ENCODE results near the gene DEAF1. TPM values are rescaled to one million over a fixed set of nuclear protein-coding genes. Genes with fewer than 3 reads are reported as not detected.

The DEAF1 gene
- total RNA-seq, 1 donor from 2014 or later, result 56.5 TPM

GRCh38 chr11:641806-642370 lies 53.1 kb downstream of the DEAF1 start:
- DNase-seq (ENCODE audit: low read depth), result no peak
- H3K4me3 ChIP-seq (ENCODE audit: low read depth, low read length), result no peak overlapping the region
- TF ChIP-seq CTCF (IDR thresholded peaks at IDR 0.05; ENCODE audit: insufficient read depth, low read length, poor library complexity, severe bottlenecking), result no peak
- H3K36me3 ChIP-seq (ENCODE audit: control insufficient read depth, insufficient read depth, low read length), result no peaks in the 10 kb centered on the region
- peaks cover 42% of the 10 kb centered on the region for H3K27me3 ChIP-seq (ENCODE audit: control insufficient read depth, insufficient read depth, low read length)

GRCh38 chr11:640021-640706 lies 54.9 kb downstream of the DEAF1 start:
- Histone ChIP-seq H3K36me3 (ENCODE audit: control insufficient read depth, insufficient read depth, low read length) (no peaks in the 10 kb centered on the region), H3K27me3 (ENCODE audit: control insufficient read depth, insufficient read depth, low read length) (peaks cover 53% of the 10 kb centered on the region), H3K4me3 (ENCODE audit: low read depth, low read length) (no peak overlapping the region)
- no peak for DNase-seq (ENCODE audit: low read depth)
- no peak for TF ChIP-seq CTCF (IDR thresholded peaks at IDR 0.05; ENCODE audit: insufficient read depth, low read length, poor library complexity, severe bottlenecking)

- TF ChIP-seq CTCF (IDR thresholded peaks at IDR 0.05; ENCODE audit: insufficient read depth, low read length, poor library complexity, severe bottlenecking), result no peak
- H3K27me3 ChIP-seq (ENCODE audit: control insufficient read depth, insufficient read depth, low read length), result peaks cover 53% of the 10 kb centered on the region
Measured at GRCh38 chr11:639332-639955, 55.6 kb downstream of the DEAF1 start.

GRCh38 chr11:638631-639331 lies 56.2 kb downstream of the DEAF1 start:
- no peak for DNase-seq (ENCODE audit: low read depth)
- Histone ChIP-seq H3K27me3 (ENCODE audit: control insufficient read depth, insufficient read depth, low read length) (peaks cover 53% of the 10 kb centered on the region), H3K36me3 (ENCODE audit: control insufficient read depth, insufficient read depth, low read length) (no peaks in the 10 kb centered on the region), H3K4me3 (ENCODE audit: low read depth, low read length) (no peak overlapping the region)
- no peak for TF ChIP-seq CTCF (IDR thresholded peaks at IDR 0.05; ENCODE audit: insufficient read depth, low read length, poor library complexity, severe bottlenecking)

More at GRCh38 chr11:639332-639955, 55.6 kb downstream of the DEAF1 start:
- Histone ChIP-seq H3K4me3 (ENCODE audit: low read depth, low read length) (no peak overlapping the region), H3K36me3 (ENCODE audit: control insufficient read depth, insufficient read depth, low read length) (no peaks in the 10 kb centered on the region)
- DNase-seq (ENCODE audit: low read depth), result no peak

- peak; percentile 6 for TF ChIP-seq CTCF (IDR thresholded peaks at IDR 0.05; ENCODE audit: insufficient read depth, low read length, poor library complexity, severe bottlenecking)
- Histone ChIP-seq H3K4me3 (ENCODE audit: low read depth, low read length) (no peak overlapping the region), H3K36me3 (ENCODE audit: control insufficient read depth, insufficient read depth, low read length) (no peaks in the 10 kb centered on the region), H3K27me3 (ENCODE audit: control insufficient read depth, insufficient read depth, low read length) (peaks cover 53% of the 10 kb centered on the region)
- no peak for DNase-seq (ENCODE audit: low read depth)
Measured at GRCh38 chr11:637593-638521, 57.2 kb downstream of the DEAF1 start.
